Vagina (tissue), 2 donors: ENCODE data around the gene SIK2. TPM values are rescaled to one million over a fixed set of nuclear protein-coding genes. Genes with fewer than 3 reads are reported as not detected.
"Not testable (repeated sequence)": the region's sequence is repeated elsewhere in the genome, so short reads cannot be mapped to it uniquely, and the experiment has no call there.

Experiments used
- DNase-seq, 2 donors: peaks; one replicate each; pipeline ENCODE4 v3.0.0-alpha.2; 2017; ENCODE audit errors: extremely low spot score in 2 of 2
- H3K27ac ChIP-seq: fragments of 200-600 bp; sonication (generic); one replicate; pipeline ENCODE4 v1.5.1; 2019
- H3K27me3 ChIP-seq: fragments of 200-600 bp; sonication (generic); one replicate; pipeline ENCODE4 v1.5.1; 2019
- H3K36me3 ChIP-seq, 2 donors: fragments of 200-600 bp; sonication (generic); one replicate each; pipeline ENCODE4 v1.5.1; 2017 to 2019
- H3K4me1 ChIP-seq: fragments of 200-600 bp; sonication (generic); one replicate; pipeline ENCODE4 v1.5.1; 2019
- H3K4me3 ChIP-seq, 2 donors: fragments of 200-600 bp; sonication (generic); 1 replicate in 1 of 2; 2 replicates in 1 of 2; pipeline ENCODE4 v1.5.1; 2016 to 2019
- H3K9me3 ChIP-seq: fragments of 200-600 bp; sonication (generic); one replicate; pipeline ENCODE4 v1.5.1; 2019
- POLR2A ChIP-seq, 2 donors: fragments of 450-650 bp; IDR thresholded peaks; one replicate each; pipeline ENCODE4 v1.6.1; 2017; ENCODE audit warnings: antibody characterized with exemption in 2 of 2, mild to moderate bottlenecking in 2 of 2, moderate library complexity in 2 of 2
- POLR2AphosphoS5 ChIP-seq, 2 donors: sonication (generic); formaldehyde crosslinking; IDR thresholded peaks; one replicate each; pipeline ENCODE4 v1.9.0; 2017; ENCODE audit warnings: antibody characterized with exemption in 2 of 2, mild to moderate bottlenecking in 2 of 2, low read depth in 1 of 2; ENCODE audit not compliant: insufficient read depth in 1 of 2
- intact Hi-C: fragments of 100-400 bp; cut with DNase I; formaldehyde crosslinking; loops from one replicate; pipeline ENCODE4 v1.15.1; 2023
- total RNA-seq: library from RNA; depleted of rRNA; stranded (reverse); fragments of >200 nt; gene quantifications from one replicate; pipeline ENCODE4 v1.2.3, GENCODE V29; 2016
- TF ChIP-seq, protein P1 (sequence below), 3 experiments: fragments of 450-650 bp in 2 of 3; fragments of 200-600 bp in 1 of 3; sonication (generic) in 1 of 3; IDR thresholded peaks; one replicate each; pipeline ENCODE4 v1.5.1; 2017 to 2019; ENCODE audit warnings: antibody characterized with exemption in 3 of 3, mild to moderate bottlenecking in 2 of 3, moderate library complexity in 2 of 3

The SIK2 gene
- total RNA-seq, 1 donor from 2014 or later, result 16.7 TPM

DNA sequence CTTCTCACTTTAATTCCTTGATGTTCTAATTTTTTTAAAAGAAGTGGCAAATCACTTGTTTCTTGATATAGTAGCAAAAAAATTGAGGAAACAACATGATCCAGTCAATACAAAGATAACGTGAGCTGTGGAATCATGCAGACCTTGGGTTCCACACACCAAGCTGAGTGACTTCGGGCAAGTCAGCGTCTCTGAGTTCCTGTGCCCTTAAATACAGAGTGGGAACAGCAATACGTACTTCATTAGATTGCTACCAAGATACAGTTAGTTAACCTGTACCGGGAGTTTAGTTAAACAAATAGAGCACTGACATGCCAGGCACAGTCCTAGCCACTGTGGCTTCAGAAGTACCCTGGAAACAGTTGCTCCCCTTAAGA lies 105.4 kb downstream of the SIK2 start:
- no peaks in the 10 kb centered on the region for H3K27me3 ChIP-seq
- H3K9me3 ChIP-seq, result no peaks in the 10 kb centered on the region
- no peak for TF ChIP-seq POLR2AphosphoS5 (IDR thresholded peaks at IDR 0.05; ENCODE audit: insufficient read depth in 1 of 2, low read depth in 1 of 2)
- no peak for TF ChIP-seq POLR2A (IDR thresholded peaks at IDR 0.05)
- TF ChIP-seq, protein P1, sequence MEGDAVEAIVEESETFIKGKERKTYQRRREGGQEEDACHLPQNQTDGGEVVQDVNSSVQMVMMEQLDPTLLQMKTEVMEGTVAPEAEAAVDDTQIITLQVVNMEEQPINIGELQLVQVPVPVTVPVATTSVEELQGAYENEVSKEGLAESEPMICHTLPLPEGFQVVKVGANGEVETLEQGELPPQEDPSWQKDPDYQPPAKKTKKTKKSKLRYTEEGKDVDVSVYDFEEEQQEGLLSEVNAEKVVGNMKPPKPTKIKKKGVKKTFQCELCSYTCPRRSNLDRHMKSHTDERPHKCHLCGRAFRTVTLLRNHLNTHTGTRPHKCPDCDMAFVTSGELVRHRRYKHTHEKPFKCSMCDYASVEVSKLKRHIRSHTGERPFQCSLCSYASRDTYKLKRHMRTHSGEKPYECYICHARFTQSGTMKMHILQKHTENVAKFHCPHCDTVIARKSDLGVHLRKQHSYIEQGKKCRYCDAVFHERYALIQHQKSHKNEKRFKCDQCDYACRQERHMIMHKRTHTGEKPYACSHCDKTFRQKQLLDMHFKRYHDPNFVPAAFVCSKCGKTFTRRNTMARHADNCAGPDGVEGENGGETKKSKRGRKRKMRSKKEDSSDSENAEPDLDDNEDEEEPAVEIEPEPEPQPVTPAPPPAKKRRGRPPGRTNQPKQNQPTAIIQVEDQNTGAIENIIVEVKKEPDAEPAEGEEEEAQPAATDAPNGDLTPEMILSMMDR (IDR thresholded peaks at IDR 0.05), result no peak
- peaks cover 0 to 42% of the 10 kb centered on the region in 2 donors for H3K36me3 ChIP-seq
- no peak overlapping the region for H3K4me3 ChIP-seq
- H3K4me1 ChIP-seq, result peaks cover 15% of the 10 kb centered on the region
- intact Hi-C loops, result no loop called here
- no peak for DNase-seq
- H3K27ac ChIP-seq, result peak overlapping the region; percentile 43

DNA sequence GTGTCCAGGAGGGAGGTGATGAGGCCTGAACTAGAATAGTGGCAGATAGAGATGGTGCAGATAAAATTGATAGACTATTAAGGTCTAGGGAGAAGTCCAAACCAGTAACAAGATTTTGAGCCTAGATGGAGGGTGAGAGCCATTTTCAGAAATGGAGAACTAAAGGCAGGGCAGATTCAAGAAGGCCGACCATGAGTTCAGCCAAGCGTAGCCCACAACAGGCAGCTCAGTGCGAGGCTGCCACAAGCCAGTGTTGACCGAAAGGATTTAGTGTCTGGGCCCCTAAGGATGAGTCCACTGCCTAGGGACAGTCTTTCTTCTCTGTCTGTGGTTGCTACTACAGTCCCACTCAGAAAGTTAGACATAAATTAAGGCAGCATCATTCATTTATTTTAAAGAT lies 112.3 kb downstream of the SIK2 start:
- peaks cover 0 to 32% of the 10 kb centered on the region in 2 donors for H3K36me3 ChIP-seq
- TF ChIP-seq POLR2A (IDR thresholded peaks at IDR 0.05), result no peak
- TF ChIP-seq, protein P1 (IDR thresholded peaks at IDR 0.05), result no peak
- no peak for TF ChIP-seq POLR2AphosphoS5 (IDR thresholded peaks at IDR 0.05; ENCODE audit: insufficient read depth in 1 of 2, low read depth in 1 of 2)
- intact Hi-C loops, result no loop called here

DNA sequence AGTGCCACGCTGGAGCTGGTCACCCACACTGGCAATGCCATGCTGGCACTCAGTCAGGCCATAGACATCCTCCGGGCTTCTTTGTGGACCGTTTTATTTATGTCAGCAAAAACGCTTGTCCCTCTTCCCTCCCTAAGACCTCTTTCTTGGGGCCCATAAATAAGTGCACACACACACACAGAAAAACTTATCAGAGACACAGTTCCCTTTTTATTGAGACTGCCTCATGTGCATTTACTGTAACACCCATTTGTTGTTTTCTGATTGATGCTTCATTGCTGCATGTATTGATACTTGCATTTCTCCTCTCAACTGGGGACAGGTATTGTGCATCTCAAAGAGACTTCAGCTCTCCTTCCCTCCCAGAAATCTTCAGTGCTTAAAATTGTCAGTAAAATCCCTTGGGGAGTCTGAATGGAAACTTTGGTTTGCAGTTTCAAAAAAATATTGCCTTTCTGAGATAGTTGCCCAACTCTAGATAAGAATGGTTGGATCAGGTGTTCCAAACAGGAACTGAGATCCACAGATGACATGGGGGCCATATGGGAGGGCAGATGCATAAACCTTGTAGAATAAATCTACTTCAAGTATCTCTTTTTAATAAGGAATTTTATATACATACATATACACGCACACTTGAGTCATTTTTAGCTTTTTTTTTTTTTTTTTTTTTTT lies 113.0 kb downstream of the SIK2 start:
- Histone ChIP-seq H3K9me3 (no peaks in the 10 kb centered on the region), H3K27me3 (no peaks in the 10 kb centered on the region), H3K36me3 (peaks cover 0 to 39% of the 10 kb centered on the region in 2 donors), H3K27ac (no peak overlapping the region), H3K4me3 (no peak overlapping the region), H3K4me1 (peaks cover 16% of the 10 kb centered on the region)
- DNase-seq, result no peak
- TF ChIP-seq POLR2A (IDR thresholded peaks at IDR 0.05), result no peak
- TF ChIP-seq, protein P1 (IDR thresholded peaks at IDR 0.05), result no peak
- TF ChIP-seq POLR2AphosphoS5 (IDR thresholded peaks at IDR 0.05; ENCODE audit: insufficient read depth in 1 of 2, low read depth in 1 of 2), result no peak
- intact Hi-C loops, result no loop called here

More for the DNA sequence above, 112.3 kb downstream of the SIK2 start:
- no peak overlapping the region for H3K4me3 ChIP-seq
- H3K27ac ChIP-seq, result no peak overlapping the region
- H3K27me3 ChIP-seq, result no peaks in the 10 kb centered on the region
- no peak for DNase-seq
- no peaks in the 10 kb centered on the region for H3K9me3 ChIP-seq
- peaks cover 16% of the 10 kb centered on the region for H3K4me1 ChIP-seq

DNA sequence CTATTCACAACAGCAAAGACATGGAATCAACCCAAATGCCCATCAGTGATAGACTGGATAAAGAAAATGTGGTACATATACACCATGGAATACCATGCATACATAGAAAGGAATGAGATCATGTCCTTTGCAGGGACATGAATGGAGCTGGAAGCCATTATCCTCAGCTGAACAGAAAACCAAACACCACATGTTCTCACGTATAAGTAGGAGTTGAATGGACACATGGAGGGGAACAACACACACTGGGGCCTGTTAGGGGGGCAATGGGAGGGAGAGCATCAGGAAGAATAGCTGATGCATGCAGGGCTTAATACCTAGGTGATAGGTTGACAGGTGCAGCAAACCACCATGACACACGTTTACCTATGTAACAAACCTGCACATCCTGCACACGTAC lies 115.4 kb downstream of the SIK2 start:
- H3K27me3 ChIP-seq, intact Hi-C loops, DNase-seq, H3K27ac ChIP-seq, H3K4me3 ChIP-seq, H3K9me3 ChIP-seq: not testable (repeated sequence)
- Histone ChIP-seq H3K36me3 (peaks cover 0 to 42% of the 10 kb centered on the region in 2 donors), H3K4me1 (peaks cover 16% of the 10 kb centered on the region)

DNA sequence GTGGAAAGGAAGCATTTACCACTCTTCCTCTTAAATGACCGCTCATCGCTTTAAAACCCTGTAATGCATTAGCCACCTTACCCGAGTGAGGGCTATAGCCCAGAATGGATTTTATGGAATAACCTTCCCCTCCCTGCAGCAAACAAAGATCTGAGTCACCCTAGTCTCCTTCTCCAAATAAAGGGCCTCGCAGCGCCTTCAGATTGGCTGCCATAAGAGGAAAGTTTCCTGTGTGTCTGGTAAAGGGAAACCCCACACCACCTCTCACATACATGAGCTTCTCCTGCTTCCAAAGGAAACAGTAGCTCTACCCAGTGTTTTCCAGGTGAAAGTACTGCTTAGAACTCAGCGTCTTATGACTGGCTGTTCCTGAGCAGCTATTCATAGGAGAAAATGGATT lies 116.2 kb downstream of the SIK2 start:
- Histone ChIP-seq H3K27me3 (no peaks in the 10 kb centered on the region), H3K9me3 (no peaks in the 10 kb centered on the region), H3K36me3 (peaks cover 0 to 44% of the 10 kb centered on the region in 2 donors), H3K4me1 (peaks cover 16% of the 10 kb centered on the region), H3K4me3 (no peak overlapping the region), H3K27ac (peak overlapping the region; percentile 7)
- intact Hi-C loops, result no loop called here
- TF ChIP-seq POLR2A (IDR thresholded peaks at IDR 0.05) (no peak), POLR2AphosphoS5 (IDR thresholded peaks at IDR 0.05; ENCODE audit: insufficient read depth in 1 of 2, low read depth in 1 of 2) (peak in 1 of 2 donors; percentile 50)
- TF ChIP-seq, protein P1 (IDR thresholded peaks at IDR 0.05), result no peak
- no peak for DNase-seq
